OCI-LY7 (cell line): ENCODE data around the gene FAM217B. TPM values are rescaled to one million over a fixed set of nuclear protein-coding genes. Genes with fewer than 3 reads are reported as not detected.

Experiments
- BruUV-seq: library from RNA; stranded (reverse); fragments of 400-500 nt; replicated peaks from 2 replicates; lab custom pipeline; 2021; lab: Mats Ljungman, UMichigan
- CTCF ChIA-PET: fragments of 300-600 bp; sonication (Branson Sonifier 250); formaldehyde crosslinking; loops from one replicate; lab custom pipeline; 2022; ENCODE audit warnings: antibody characterized with exemption; ENCODE audit not compliant: unreplicated experiment; lab: Charles Lee
- POLR2A ChIA-PET: fragments of 300-600 bp; sonication (Branson Sonifier 250); formaldehyde crosslinking; loops from one replicate; lab custom pipeline; 2022; ENCODE audit warnings: antibody characterized with exemption; lab: Charles Lee
- DNase-seq: peaks from one replicate; pipeline ENCODE4 v3.0.0-alpha.2; 2015; ENCODE audit warnings: low spot score
- H2AFZ ChIP-seq: fragments of 200-600 bp; sonication (generic), shearing (Covaris generic); 2 replicates; pipeline ENCODE4 v1.6.1; 2014; ENCODE audit warnings: mild to moderate bottlenecking, antibody characterized with exemption, low read length, moderate library complexity
- H3K27ac ChIP-seq: fragments of 200-600 bp; sonication (generic); 2 replicates; pipeline ENCODE4 v1.5.1; 2014; ENCODE audit warnings: mixed run types, low read depth, mild to moderate bottlenecking, moderate library complexity, low read length, inconsistent platforms; ENCODE audit not compliant: poor library complexity, severe bottlenecking
- H3K36me3 ChIP-seq: fragments of 200-600 bp; sonication (generic); 2 replicates; pipeline ENCODE4 v1.6.1; 2014; ENCODE audit warnings: mild to moderate bottlenecking, antibody characterized with exemption, low read length, moderate library complexity, mixed read lengths; ENCODE audit not compliant: insufficient read depth
- H3K4me1 ChIP-seq: fragments of 200-600 bp; sonication (generic); 2 replicates; pipeline ENCODE4 v1.5.1; 2014; ENCODE audit warnings: mild to moderate bottlenecking, low read length; ENCODE audit not compliant: insufficient read depth, poor library complexity, severe bottlenecking
- H3K4me2 ChIP-seq: fragments of 200-600 bp; sonication (generic); 2 replicates; pipeline ENCODE4 v1.6.1; 2014; ENCODE audit warnings: mild to moderate bottlenecking, low read length
- H3K4me3 ChIP-seq: fragments of 200-600 bp; sonication (generic); 2 replicates; pipeline ENCODE4 v1.5.1; 2014; ENCODE audit warnings: mild to moderate bottlenecking, low read depth, low read length; ENCODE audit not compliant: poor library complexity, severe bottlenecking
- H3K79me2 ChIP-seq: fragments of 200-600 bp; sonication (generic); 2 replicates; pipeline ENCODE4 v1.6.1; 2016; ENCODE audit warnings: low read depth, mild to moderate bottlenecking, low read length, moderate library complexity, mixed read lengths; ENCODE audit not compliant: insufficient read depth
- H3K9me2 ChIP-seq: fragments of 200-600 bp; sonication (generic); 2 replicates; pipeline ENCODE4 v1.6.1; 2016; ENCODE audit warnings: mild to moderate bottlenecking, low read length, mixed read lengths; ENCODE audit not compliant: insufficient read depth
- H3K9me3 ChIP-seq: fragments of 200-600 bp; sonication (generic); 2 replicates; pipeline ENCODE4 v1.6.1; 2014; ENCODE audit warnings: mild to moderate bottlenecking, mixed run types, low read length, mixed read lengths
- H4K20me1 ChIP-seq: fragments of 200-600 bp; sonication (generic); 2 replicates; pipeline ENCODE4 v1.6.1; 2014; ENCODE audit warnings: mild to moderate bottlenecking, antibody characterized with exemption, low read length, moderate library complexity, mixed read lengths; ENCODE audit not compliant: insufficient read depth
- EZH2phosphoT487 ChIP-seq: fragments of 200-600 bp; sonication (generic); IDR thresholded peaks from 2 replicates; pipeline ENCODE4 v1.6.1; 2018; ENCODE audit warnings: low read depth, borderline replicate concordance, mild to moderate bottlenecking, mixed run types, antibody characterized with exemption, low read length, moderate library complexity, mixed read lengths
- intact Hi-C: fragments of 100-400 bp; cut with micrococcal nuclease; formaldehyde crosslinking; loops from one replicate; pipeline ENCODE4 v1.10.0; 2022; ENCODE audit not compliant: unreplicated experiment
- total RNA-seq, 2 experiments: library from RNA; depleted of rRNA in 1 of 2; stranded (reverse); fragments of >200 nt in 1 of 2; shearing (Covaris generic) in 1 of 2; gene quantifications; 2 replicates each; pipeline ENCODE4 v1.2.3, GENCODE V29; 2014 to 2022
- TF ChIP-seq, protein P1 (sequence below): fragments of 200-600 bp; sonication (generic); conservative IDR thresholded peaks from 2 replicates; pipeline ENCODE4 v1.5.1; 2014; ENCODE audit warnings: mild to moderate bottlenecking, antibody characterized with exemption, low read length, moderate library complexity, mixed read lengths

The FAM217B gene
- total RNA-seq, 2 experiments from 2014 or later = 18.0 to 28.3 TPM

DNA sequence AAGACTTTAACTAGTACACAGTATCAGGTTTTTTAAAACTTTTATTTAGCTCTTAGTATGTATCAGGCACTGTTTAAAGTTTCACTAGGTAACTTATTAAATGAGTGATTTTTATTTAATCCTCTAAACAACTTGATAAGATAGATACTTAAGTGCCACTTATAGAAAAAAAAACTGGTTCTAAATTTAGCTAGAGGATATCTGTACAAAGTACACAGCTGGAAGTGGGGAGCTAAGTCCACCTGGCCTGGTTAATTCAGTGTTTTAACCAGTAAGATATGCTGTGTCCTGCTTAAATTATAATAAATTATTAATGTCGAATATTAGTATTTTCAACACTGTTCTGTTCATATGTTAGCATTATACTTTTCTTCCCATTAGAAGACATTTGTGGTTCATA lies 44.3 kb upstream of the FAM217B start:
- H3K79me2 ChIP-seq = no peaks in the 10 kb centered on the region
- no peak overlapping the region for H3K27ac ChIP-seq
- no peaks in the 10 kb centered on the region for H3K4me1 ChIP-seq
- no TSS peak for BruUV-seq
- H3K36me3 ChIP-seq = no peaks in the 10 kb centered on the region
- TF ChIP-seq, protein P1, sequence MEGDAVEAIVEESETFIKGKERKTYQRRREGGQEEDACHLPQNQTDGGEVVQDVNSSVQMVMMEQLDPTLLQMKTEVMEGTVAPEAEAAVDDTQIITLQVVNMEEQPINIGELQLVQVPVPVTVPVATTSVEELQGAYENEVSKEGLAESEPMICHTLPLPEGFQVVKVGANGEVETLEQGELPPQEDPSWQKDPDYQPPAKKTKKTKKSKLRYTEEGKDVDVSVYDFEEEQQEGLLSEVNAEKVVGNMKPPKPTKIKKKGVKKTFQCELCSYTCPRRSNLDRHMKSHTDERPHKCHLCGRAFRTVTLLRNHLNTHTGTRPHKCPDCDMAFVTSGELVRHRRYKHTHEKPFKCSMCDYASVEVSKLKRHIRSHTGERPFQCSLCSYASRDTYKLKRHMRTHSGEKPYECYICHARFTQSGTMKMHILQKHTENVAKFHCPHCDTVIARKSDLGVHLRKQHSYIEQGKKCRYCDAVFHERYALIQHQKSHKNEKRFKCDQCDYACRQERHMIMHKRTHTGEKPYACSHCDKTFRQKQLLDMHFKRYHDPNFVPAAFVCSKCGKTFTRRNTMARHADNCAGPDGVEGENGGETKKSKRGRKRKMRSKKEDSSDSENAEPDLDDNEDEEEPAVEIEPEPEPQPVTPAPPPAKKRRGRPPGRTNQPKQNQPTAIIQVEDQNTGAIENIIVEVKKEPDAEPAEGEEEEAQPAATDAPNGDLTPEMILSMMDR = no peak
- TF ChIP-seq EZH2phosphoT487 = no peak
- intact Hi-C loops = no loop called here
- H3K9me2 ChIP-seq = no peaks in the 10 kb centered on the region
- no peak for DNase-seq
- no peak overlapping the region for H3K4me3 ChIP-seq
- no peaks in the 10 kb centered on the region for H3K9me3 ChIP-seq
- POLR2A ChIA-PET = no interaction called here
- no peaks in the 10 kb centered on the region for H4K20me1 ChIP-seq
- CTCF ChIA-PET = no interaction called here
- no peak overlapping the region for H3K4me2 ChIP-seq
- H2AFZ ChIP-seq = no peak overlapping the region

DNA sequence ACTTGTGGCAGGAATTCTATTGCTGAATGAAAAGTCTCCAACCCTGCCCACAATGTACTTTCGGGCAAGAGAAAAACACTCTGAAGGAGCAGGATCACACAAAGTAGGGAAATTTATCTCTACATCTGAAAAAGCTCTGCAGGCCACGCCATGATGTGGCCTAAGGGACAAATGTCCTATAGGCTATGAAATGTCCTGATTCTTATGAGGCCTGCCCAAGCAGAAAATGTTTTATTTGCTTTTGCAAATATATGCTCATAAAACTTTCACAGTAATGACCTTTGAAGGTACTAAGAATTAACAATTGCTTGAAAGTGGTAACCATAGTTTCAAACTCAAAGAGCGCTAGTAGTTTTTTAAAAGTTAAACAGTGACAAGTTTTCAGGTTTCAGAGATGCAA lies 37.7 kb upstream of the FAM217B start:
- CTCF ChIA-PET = no interaction called here
- no peak overlapping the region for H3K4me2 ChIP-seq
- BruUV-seq = no TSS peak

DNA sequence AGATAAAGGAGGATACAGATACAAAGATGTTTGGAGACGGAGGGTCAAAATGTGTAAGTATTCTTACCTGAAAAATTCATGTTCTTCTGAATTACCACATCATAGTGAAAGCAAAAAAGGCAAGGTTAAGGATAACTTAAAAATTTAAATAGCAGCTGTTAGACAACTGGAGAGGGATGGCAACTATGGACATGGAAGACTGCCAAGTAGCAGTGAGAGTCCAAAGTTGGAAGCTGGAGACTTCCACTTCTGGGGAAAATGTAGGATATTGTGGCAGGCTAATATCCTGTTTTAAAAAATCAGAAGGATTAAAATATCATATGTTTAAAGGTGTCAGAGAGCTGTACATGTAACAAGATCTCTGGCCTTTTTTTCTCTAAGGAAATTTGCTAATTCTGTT lies 36.6 kb upstream of the FAM217B start:
- no peak overlapping the region for H2AFZ ChIP-seq
- ChIA-PET POLR2A (no interaction called here), CTCF (no interaction called here)
- no peaks in the 10 kb centered on the region for H3K36me3 ChIP-seq
- H3K9me3 ChIP-seq = no peaks in the 10 kb centered on the region
- H3K4me1 ChIP-seq = no peaks in the 10 kb centered on the region
- no peaks in the 10 kb centered on the region for H3K79me2 ChIP-seq
- no peaks in the 10 kb centered on the region for H4K20me1 ChIP-seq
- H3K4me2 ChIP-seq = no peak overlapping the region
- H3K4me3 ChIP-seq = no peak overlapping the region
- no peak for DNase-seq
- BruUV-seq = no TSS peak
- TF ChIP-seq, protein P1 = no peak
- TF ChIP-seq EZH2phosphoT487 = no peak
- H3K27ac ChIP-seq = no peak overlapping the region
- intact Hi-C loops = no loop called here
- H3K9me2 ChIP-seq = no peaks in the 10 kb centered on the region

More for the DNA sequence above, 37.7 kb upstream of the FAM217B start:
- no peak for DNase-seq
- H3K9me3 ChIP-seq = no peaks in the 10 kb centered on the region
- H4K20me1 ChIP-seq = no peaks in the 10 kb centered on the region
- no peak overlapping the region for H2AFZ ChIP-seq
- H3K9me2 ChIP-seq = no peaks in the 10 kb centered on the region
- H3K27ac ChIP-seq = no peak overlapping the region
- no peaks in the 10 kb centered on the region for H3K4me1 ChIP-seq
- no peaks in the 10 kb centered on the region for H3K79me2 ChIP-seq
- intact Hi-C loops = no loop called here
- TF ChIP-seq, protein P1 = no peak
- no peak for TF ChIP-seq EZH2phosphoT487
- H3K36me3 ChIP-seq = no peaks in the 10 kb centered on the region
- POLR2A ChIA-PET = no interaction called here
- H3K4me3 ChIP-seq = no peak overlapping the region
